Stimulated activated CD4-positive, alpha-beta T cell treated with anti-CD3 and anti-CD28 coated beads, Interleukin-12 subunit alpha, Interleukin-12 subunit beta, amount 100 ng/mL, for 48 hours (primary cell): ENCODE measurements around the gene ABLIM1.

ENCODE experiments used
- DNase-seq, 3 donors: peaks; one replicate each; pipeline ENCODE4 v3.0.0-alpha.2; 2020; ENCODE audit warnings: low read depth in 2 of 3, low spot score in 1 of 3

ABLIM1 gene

GRCh38 chr10:114471906-114472876 is 185.9 kb downstream of the ABLIM1 start:
- no peak for DNase-seq

DNA sequence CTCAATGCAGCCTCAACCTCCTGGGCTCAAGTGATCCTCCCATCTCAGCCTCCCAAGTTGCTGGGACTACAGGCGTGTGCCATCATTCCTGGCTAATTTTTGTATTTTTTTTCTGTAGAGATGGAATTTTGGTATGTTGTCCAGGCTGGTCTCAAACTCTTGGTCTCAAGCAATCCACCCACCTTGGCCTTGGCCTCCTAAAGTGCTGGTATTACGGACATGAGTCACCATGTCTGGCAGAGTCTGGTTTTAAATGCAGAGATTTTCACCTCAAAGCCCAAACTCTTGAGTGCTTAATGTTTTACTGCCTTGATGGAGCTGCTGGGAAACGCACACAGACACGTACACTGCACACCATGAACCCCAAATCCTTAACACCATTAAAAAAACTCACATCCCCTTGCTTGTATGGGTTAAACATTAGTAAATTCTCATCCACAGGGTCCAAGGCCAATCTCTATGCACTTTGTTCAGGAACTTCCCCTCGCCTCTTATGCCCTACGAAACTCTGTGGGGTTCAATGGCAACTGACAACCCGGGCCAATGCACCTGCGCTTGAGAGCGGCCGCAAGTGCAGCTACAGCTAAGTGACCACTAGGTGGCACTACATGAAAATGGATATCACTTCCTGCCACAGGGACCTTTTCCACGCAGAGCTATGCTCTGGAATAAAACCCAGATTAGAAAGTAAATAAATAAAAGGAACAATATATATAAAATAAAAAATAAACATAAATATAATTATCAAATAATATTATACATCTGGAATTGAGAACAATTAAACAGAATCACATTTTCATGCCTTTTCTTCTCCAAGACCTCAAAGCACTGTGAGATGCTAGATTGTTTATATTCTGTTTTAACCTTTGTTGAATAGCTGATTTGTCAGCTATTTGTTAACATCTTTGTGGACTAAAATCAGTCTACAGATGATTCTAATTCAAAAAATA is 186.8 kb downstream of the ABLIM1 start:
- peak; percentile 31 to 59 (median 38) for DNase-seq

- DNase-seq, result no peak
These were observed 187.7 kb downstream of the ABLIM1 start for GRCh38 chr10:114470361-114470760.

- peak; percentile 14 to 19 (median 16) for DNase-seq
These were observed 199.1 kb downstream of the ABLIM1 start for GRCh38 chr10:114458955-114459354.

DNA sequence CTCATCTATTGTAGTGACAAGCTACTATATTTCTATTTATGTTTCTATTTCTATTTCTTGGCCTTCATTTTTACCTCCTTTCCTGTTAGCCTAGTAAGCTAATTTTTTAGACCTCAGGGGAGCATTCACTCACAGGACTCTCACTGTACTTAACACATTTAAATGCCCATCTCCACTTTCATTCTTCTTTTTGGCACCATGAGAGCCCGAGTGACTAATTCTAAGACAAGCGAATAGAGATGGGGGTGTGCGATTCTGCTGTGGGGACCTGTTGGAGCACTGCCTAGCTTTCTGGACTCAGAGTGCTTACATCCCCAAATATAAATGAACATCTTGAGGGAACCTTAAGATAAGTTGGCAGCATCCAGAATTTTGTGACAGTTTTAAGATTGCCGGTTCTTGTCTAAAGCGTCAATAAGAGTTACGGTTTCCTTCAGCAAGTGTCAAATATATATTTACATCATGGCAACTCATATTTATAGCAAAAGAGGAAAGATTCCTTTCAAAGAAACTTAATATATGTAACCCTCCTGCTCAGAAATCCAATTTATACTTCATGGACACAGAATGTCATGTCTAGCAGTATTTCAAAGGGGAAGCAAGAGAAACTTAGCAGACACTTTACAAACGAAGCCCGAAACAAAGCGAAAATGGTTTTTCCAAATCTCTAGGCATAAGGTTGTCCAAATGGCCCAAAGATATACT is 199.7 kb downstream of the ABLIM1 start:
- no peak for DNase-seq

- no peak for DNase-seq
These were observed 204.5 kb downstream of the ABLIM1 start for GRCh38 chr10:114453576-114453975.

- DNase-seq, result no peak
These were observed 209.2 kb downstream of the ABLIM1 start for GRCh38 chr10:114448897-114449296.

GRCh38 chr10:114445332-114445731 is 212.7 kb downstream of the ABLIM1 start:
- DNase-seq, result no peak

GRCh38 chr10:114444819-114445218 is 213.3 kb downstream of the ABLIM1 start:
- DNase-seq, result no peak

DNA sequence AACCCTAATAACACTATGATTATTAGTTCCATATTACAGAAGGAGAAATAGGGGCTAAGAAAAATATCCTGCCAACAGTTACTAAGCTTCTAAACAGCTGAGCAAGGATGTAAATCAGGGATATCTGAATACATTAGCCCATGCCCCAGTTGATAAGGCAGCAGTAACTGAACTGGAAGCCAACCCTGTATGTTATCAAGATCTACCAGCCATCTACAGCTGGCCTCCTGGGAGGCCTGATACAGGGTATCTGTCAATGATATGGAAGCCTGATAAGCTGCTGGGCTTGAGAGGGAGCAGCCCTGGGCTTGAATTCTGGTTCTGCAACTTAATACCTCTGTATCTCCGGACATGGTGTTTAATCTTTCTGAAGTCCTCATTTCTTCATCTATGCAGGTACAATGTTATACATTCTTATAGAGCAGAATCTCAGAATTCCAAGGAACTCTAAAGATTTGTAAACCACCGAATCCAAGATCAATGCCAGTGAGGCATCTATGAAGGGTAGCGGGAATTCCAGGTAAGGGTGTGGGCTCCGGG is 215.9 kb downstream of the ABLIM1 start:
- no peak for DNase-seq

- DNase-seq, result no peak
These were observed 217.0 kb downstream of the ABLIM1 start for GRCh38 chr10:114441107-114441506.

- no peak for DNase-seq
These were observed 220.4 kb downstream of the ABLIM1 start for GRCh38 chr10:114437473-114438292.

- no peak for DNase-seq
These were observed 221.1 kb downstream of the ABLIM1 start for GRCh38 chr10:114436941-114437340.

GRCh38 chr10:114432566-114433093 is 225.4 kb downstream of the ABLIM1 start:
- no peak for DNase-seq

DNA sequence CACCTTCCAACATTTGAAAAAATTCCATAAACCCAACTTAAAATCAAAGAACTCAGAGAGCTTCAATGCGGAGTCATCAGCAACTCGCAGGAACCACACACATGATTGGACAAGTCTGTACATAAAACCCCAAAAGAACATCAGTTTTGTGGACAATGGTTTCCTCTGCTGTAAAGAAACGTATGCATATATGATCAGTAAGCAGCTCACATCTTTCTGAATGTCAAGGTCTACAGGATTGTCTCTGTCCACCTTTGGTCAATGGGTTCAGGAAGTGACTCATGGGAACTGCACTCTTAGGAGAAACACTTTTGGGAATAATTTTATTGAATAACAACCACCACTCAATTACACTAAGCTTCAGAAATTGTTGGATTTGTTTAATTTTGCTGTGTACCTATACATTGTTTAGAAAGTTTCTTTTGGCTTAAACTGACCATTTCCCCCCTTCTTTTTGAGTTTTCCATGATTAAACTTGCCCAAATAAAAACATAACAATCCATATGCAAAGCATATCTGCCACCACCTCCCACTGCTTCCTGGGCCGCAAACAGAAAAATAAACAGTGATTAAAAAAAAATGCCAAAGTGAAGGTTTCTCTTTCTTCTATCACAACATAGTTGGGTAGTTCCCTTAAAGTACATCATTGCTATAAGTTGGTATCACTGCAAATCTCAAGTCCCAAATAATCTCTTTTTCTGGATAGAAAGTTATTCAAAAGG is 226.5 kb downstream of the ABLIM1 start:
- DNase-seq, result no peak

GRCh38 chr10:114430688-114431413 is 227.2 kb downstream of the ABLIM1 start:
- DNase-seq, result no peak

- DNase-seq, result no peak
These were observed 228.3 kb downstream of the ABLIM1 start for GRCh38 chr10:114429581-114430335.
